Sigmoid colon (tissue), 7 donors: Measurements from ENCODE around the gene ZNF71. TPM values are rescaled to one million over a fixed set of nuclear protein-coding genes. Genes with fewer than 3 reads are reported as not detected.

Experiments
- DNase-seq: peaks from one replicate; pipeline ENCODE4 v3.0.0-alpha.2; 2019
- H3K27ac ChIP-seq, 4 donors: fragments of 200-600 bp; sonication (generic); one replicate each; pipeline ENCODE4 v1.5.1; 2016 to 2019; ENCODE audit warnings: mild to moderate bottlenecking in 1 of 4
- H3K27me3 ChIP-seq, 3 donors: fragments of 200-600 bp; sonication (generic); one replicate each; pipeline ENCODE4 v1.5.1; 2019; ENCODE audit warnings: mild to moderate bottlenecking in 1 of 3
- H3K36me3 ChIP-seq, 4 donors: fragments of 200-600 bp; sonication (generic); one replicate each; pipeline ENCODE4 v1.5.1; 2016 to 2019
- H3K4me1 ChIP-seq, 4 donors: fragments of 200-600 bp; sonication (generic); one replicate each; pipeline ENCODE4 v1.5.1; 2017 to 2019
- H3K4me3 ChIP-seq, 4 donors: fragments of 200-600 bp; sonication (generic); one replicate each; pipeline ENCODE4 v1.5.1; 2017 to 2019; ENCODE audit warnings: mild to moderate bottlenecking in 2 of 4, moderate library complexity in 1 of 4
- H3K9me3 ChIP-seq, 4 donors: fragments of 200-600 bp in 3 of 4; sonication (generic) in 3 of 4; one replicate each; pipeline versions ENCODE4 v1.5.1 to v1.6.1; 2013 to 2019
- CTCF ChIP-seq, 4 experiments: fragments of 450-650 bp in 3 of 4; fragments of 200-600 bp in 1 of 4; IDR thresholded peaks; one replicate each; pipeline ENCODE4 v1.5.1; 2016 to 2019; ENCODE audit warnings: antibody characterized with exemption in 4 of 4, mild to moderate bottlenecking in 3 of 4, moderate library complexity in 2 of 4
- EP300 ChIP-seq, 4 donors: sonication (generic); formaldehyde crosslinking; IDR thresholded peaks; one replicate each; pipeline ENCODE4 v1.6.1; 2017; ENCODE audit warnings: antibody characterized with exemption in 4 of 4
- POLR2A ChIP-seq, 2 donors: fragments of 450-650 bp; IDR thresholded peaks; one replicate each; pipeline ENCODE4 v1.6.1; 2016; ENCODE audit warnings: antibody characterized with exemption in 2 of 2, mild to moderate bottlenecking in 2 of 2, moderate library complexity in 2 of 2
- POLR2AphosphoS5 ChIP-seq, 4 donors: sonication (generic); formaldehyde crosslinking; IDR thresholded peaks; one replicate each; pipeline ENCODE4 v1.6.1; 2017; ENCODE audit warnings: antibody characterized with exemption in 4 of 4
- WGBS, 2 donors: extraction: QIAGEN DNeasy Blood & Tissue Kit; methylation state at CpG; one replicate each; pipeline ENCODE4 v1.1.7; 2013; 5-methylcytosine and 5-hydroxymethylcytosine counted together
- intact Hi-C: fragments of 100-400 bp; cut with DNase I; formaldehyde crosslinking; loops from one replicate; pipeline ENCODE4 v1.15.1; 2023
- polyA plus RNA-seq, 3 donors: library from polyadenylated mRNA; stranded (reverse); fragments of 200-250 nt; gene quantifications; one replicate each; pipeline ENCODE4 v1.2.3, GENCODE V29; 2013
- total RNA-seq, 4 donors: library from RNA; depleted of rRNA; stranded (reverse); fragments of >200 nt; gene quantifications; one replicate each; pipeline ENCODE4 v1.1.0, GENCODE V29; 2016
- donor health status: healthy with polysubstance abuse.
- donor health status: Bipolar disorder and iron deficiency.
- donor health status: healthy.

ZNF71 gene
- total and polyA plus RNA-seq, 7 donors: 0.60 to 18.0 (median 10.4) TPM

DNA sequence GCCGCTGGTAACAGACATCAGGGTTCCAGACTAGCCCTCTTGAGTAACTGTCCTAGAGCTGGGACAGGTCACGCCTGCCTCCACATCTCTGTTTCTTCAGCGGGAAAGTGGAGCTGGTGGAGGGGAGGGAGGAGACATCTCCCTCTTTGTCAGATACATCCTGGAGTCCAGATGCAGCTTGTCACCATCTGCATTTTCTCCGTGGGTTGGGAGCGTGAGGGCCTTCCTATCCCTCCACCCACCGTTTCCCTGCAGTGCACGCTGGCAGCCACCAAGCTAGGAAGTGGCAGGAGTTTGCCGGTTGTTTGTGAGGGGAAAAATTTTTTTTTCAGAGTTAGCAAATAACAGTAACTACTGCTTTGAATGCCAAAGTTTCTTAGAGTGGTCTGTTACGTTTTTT, 27.9 kb downstream of the ZNF71 start:
- intact Hi-C loops: no loop called here
- no peaks in the 10 kb centered on the region for H3K4me1 ChIP-seq
- H3K27ac ChIP-seq: no peak overlapping the region
- DNase-seq: no peak
- peaks cover 0 to 44% (median 3%) of the 10 kb centered on the region in 4 donors for H3K9me3 ChIP-seq
- peaks cover 13 to 49% (median 23%) of the 10 kb centered on the region in 4 donors for H3K36me3 ChIP-seq
- WGBS, 2 donors: 83 to 92% methylated on average over 9 of the region's 9 CpGs
- H3K27me3 ChIP-seq: no peaks in the 10 kb centered on the region
- no peak overlapping the region for H3K4me3 ChIP-seq
- TF ChIP-seq POLR2A (IDR thresholded peaks at IDR 0.05) (no peak), POLR2AphosphoS5 (IDR thresholded peaks at IDR 0.05) (no peak)

DNA sequence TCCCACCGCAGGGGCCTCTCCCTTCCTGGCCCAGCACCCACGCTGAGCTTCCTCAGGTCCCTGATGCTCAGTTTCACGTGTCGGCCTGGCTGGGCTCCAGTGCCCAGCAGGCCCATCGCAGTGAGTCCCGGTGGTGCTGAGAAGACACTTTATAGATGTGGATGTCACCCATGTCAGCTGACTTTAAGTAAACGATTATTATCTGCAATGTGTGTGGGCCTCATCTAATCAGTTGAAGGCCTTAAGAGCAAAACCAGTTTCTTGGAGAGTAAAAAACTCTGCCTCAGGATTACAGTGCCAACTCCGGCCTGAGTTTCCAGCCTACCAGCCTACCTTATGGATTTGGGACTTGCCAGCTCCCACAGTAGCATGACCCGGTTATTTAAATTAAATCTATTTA, 30.6 kb downstream of the ZNF71 start:
- DNase-seq: no peak
- Histone ChIP-seq H3K4me3 (no peak overlapping the region), H3K9me3 (peaks cover 0 to 41% (median 10%) of the 10 kb centered on the region in 4 donors), H3K4me1 (no peaks in the 10 kb centered on the region), H3K36me3 (peaks cover 13 to 46% (median 23%) of the 10 kb centered on the region in 4 donors), H3K27me3 (no peaks in the 10 kb centered on the region), H3K27ac (no peak overlapping the region)
- no peak for TF ChIP-seq POLR2AphosphoS5 (IDR thresholded peaks at IDR 0.05)
- TF ChIP-seq EP300 (IDR thresholded peaks at IDR 0.05): no peak
- no peak for TF ChIP-seq POLR2A (IDR thresholded peaks at IDR 0.05)
- TF ChIP-seq CTCF (IDR thresholded peaks at IDR 0.05): no peak
- intact Hi-C loops: no loop called here
- 95% methylated on average over 9 of the region's 9 CpGs for WGBS, 2 donors

DNA sequence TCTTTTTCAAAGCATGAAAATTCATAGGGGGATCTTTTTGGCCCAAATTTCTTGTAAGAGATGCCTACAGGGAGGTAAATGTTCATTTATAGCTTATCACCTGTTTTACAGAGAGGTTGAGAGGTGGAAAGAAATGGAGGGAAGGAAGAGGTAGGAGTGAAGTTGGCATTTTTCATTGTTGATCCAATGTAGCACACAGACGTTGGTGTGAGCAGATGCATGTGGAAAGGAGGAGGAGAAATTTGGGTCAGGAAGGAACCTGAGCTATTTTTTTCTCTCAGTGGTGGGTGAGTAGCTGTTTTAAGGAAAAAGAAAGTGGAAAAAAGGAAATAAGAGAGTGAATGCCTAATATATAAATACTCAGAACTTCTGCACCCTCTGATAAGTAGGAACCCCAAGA, 37.9 kb downstream of the ZNF71 start:
- H3K4me1 ChIP-seq: no peaks in the 10 kb centered on the region
- no peak for DNase-seq
- WGBS, 2 donors: 25 to 27% methylated on average over 1 of the region's 1 CpG
- no peak overlapping the region for H3K27ac ChIP-seq
- H3K27me3 ChIP-seq: no peaks in the 10 kb centered on the region
- TF ChIP-seq POLR2A (IDR thresholded peaks at IDR 0.05) (no peak), CTCF (IDR thresholded peaks at IDR 0.05) (no peak), EP300 (IDR thresholded peaks at IDR 0.05) (no peak), POLR2AphosphoS5 (IDR thresholded peaks at IDR 0.05) (no peak)
- no peaks in the 10 kb centered on the region for H3K36me3 ChIP-seq
- H3K9me3 ChIP-seq: peaks cover 8 to 45% (median 14%) of the 10 kb centered on the region in 4 donors
- no peak overlapping the region for H3K4me3 ChIP-seq
- intact Hi-C loops: no loop called here

- peaks cover 0 to 38% (median 7%) of the 10 kb centered on the region in 4 donors for H3K9me3 ChIP-seq
- DNase-seq: no peak
- 12 to 33% methylated on average over 21 of the region's 21 CpGs for WGBS, 2 donors
These were observed 43.0 kb downstream of the ZNF71 start for GRCh38 chr19:56637976-56638555.

DNA sequence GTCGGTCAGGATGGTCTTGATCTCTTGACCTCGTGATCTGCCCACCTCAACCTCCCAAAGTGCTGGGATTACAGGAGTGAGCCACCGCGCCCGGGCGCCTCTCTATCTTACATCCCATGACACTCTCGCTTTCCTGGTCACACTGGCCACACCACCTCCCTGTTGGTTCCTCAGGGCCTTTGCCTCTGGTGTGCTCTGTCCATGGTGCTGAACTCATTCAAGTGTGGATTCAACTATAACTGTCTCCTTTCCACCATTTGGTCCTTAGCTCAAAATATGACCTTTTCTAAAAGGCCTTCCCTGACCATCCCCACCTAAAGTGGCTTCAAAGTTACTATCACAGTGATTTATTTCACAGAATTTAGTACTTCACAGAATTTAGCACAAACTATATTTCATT, 44.1 kb downstream of the ZNF71 start:
- H3K27ac ChIP-seq: no peak overlapping the region
- no peaks in the 10 kb centered on the region for H3K4me1 ChIP-seq
- H3K9me3 ChIP-seq: peaks cover 0 to 38% (median 2%) of the 10 kb centered on the region in 4 donors
- no peak overlapping the region for H3K4me3 ChIP-seq
- TF ChIP-seq POLR2A (IDR thresholded peaks at IDR 0.05): no peak
- no peak for TF ChIP-seq EP300 (IDR thresholded peaks at IDR 0.05)
- TF ChIP-seq CTCF (IDR thresholded peaks at IDR 0.05): no peak
- no peak for TF ChIP-seq POLR2AphosphoS5 (IDR thresholded peaks at IDR 0.05)
- H3K36me3 ChIP-seq: no peaks in the 10 kb centered on the region
- DNase-seq: no peak
- peaks cover 9 to 18% (median 17%) of the 10 kb centered on the region in 3 donors for H3K27me3 ChIP-seq
- intact Hi-C loops: no loop called here
- 35 to 56% methylated on average over 7 of the region's 7 CpGs for WGBS, 2 donors

More at GRCh38 chr19:56637976-56638555, 43.0 kb downstream of the ZNF71 start:
- peaks cover 5 to 6% (median 6%) of the 10 kb centered on the region in 3 donors for H3K27me3 ChIP-seq
- TF ChIP-seq EP300 (IDR thresholded peaks at IDR 0.05): no peak
- TF ChIP-seq CTCF (IDR thresholded peaks at IDR 0.05): no peak
- peak in 1 of 4 donors; percentile 13 for TF ChIP-seq POLR2AphosphoS5 (IDR thresholded peaks at IDR 0.05)
- no peak for TF ChIP-seq POLR2A (IDR thresholded peaks at IDR 0.05)
- no peak overlapping the region for H3K4me3 ChIP-seq
- H3K27ac ChIP-seq: no peak overlapping the region
- H3K4me1 ChIP-seq: no peaks in the 10 kb centered on the region
- intact Hi-C loops: no loop called here
- H3K36me3 ChIP-seq: no peaks in the 10 kb centered on the region
